ENCODE results near the gene TULP4. TPM values are rescaled to one million over a fixed set of nuclear protein-coding genes. Genes with fewer than 3 reads are reported as not detected.

Gene TULP4
- total RNA-seq, 1 donor from 2014 or later, result 18.5 TPM

GRCh38 chr6:158327211-158327610 lies 14.9 kb downstream of the TULP4 start:
- intact Hi-C loops (cut with DNase I), result no loop called here
- H3K36me3 ChIP-seq, result no peaks in the 10 kb centered on the region
- DNase-seq (ENCODE audit: low spot score in 2 of 2), result no peak
- H3K27ac ChIP-seq, result no peak overlapping the region
- peaks cover 0 to 3% of the 10 kb centered on the region in 2 donors for H3K4me1 ChIP-seq
- H3K9me3 ChIP-seq, result peaks cover 0 to under 1% of the 10 kb centered on the region in 2 donors
- H3K27me3 ChIP-seq, result no peaks in the 10 kb centered on the region
- H3K4me3 ChIP-seq, result no peak overlapping the region
- TF ChIP-seq CTCF (IDR thresholded peaks at IDR 0.05), result no peak

GRCh38 chr6:158328952-158329351 lies 16.7 kb downstream of the TULP4 start:
- Histone ChIP-seq H3K9me3 (peaks cover 0 to 6% of the 10 kb centered on the region in 2 donors), H3K36me3 (no peaks in the 10 kb centered on the region), H3K27ac (no peak overlapping the region), H3K4me3 (no peak overlapping the region), H3K4me1 (peaks cover 0 to 3% of the 10 kb centered on the region in 2 donors), H3K27me3 (no peaks in the 10 kb centered on the region)
- no peak for TF ChIP-seq CTCF (IDR thresholded peaks at IDR 0.05)
- no peak for DNase-seq (ENCODE audit: low spot score in 2 of 2)
- intact Hi-C loops (cut with DNase I), result no loop called here

- Histone ChIP-seq H3K36me3 (no peaks in the 10 kb centered on the region), H3K9me3 (peaks cover 0 to 6% of the 10 kb centered on the region in 2 donors), H3K27ac (no peak overlapping the region), H3K4me3 (no peak overlapping the region), H3K4me1 (peaks cover 0 to 3% of the 10 kb centered on the region in 2 donors), H3K27me3 (no peaks in the 10 kb centered on the region)
- no peak for TF ChIP-seq CTCF (IDR thresholded peaks at IDR 0.05)
- DNase-seq (ENCODE audit: low spot score in 2 of 2), result no peak
- intact Hi-C loops (cut with DNase I), result no loop called here
Measured at GRCh38 chr6:158329531-158329930, 17.3 kb downstream of the TULP4 start.

- no peak for TF ChIP-seq CTCF (IDR thresholded peaks at IDR 0.05)
- H3K4me1 ChIP-seq, result peaks cover 0 to 3% of the 10 kb centered on the region in 2 donors
- no peak overlapping the region for H3K4me3 ChIP-seq
- H3K9me3 ChIP-seq, result peaks cover 0 to 6% of the 10 kb centered on the region in 2 donors
- no peaks in the 10 kb centered on the region for H3K36me3 ChIP-seq
- no peaks in the 10 kb centered on the region for H3K27me3 ChIP-seq
- H3K27ac ChIP-seq, result no peak overlapping the region
- intact Hi-C loops (cut with DNase I), result no loop called here
- no peak for DNase-seq (ENCODE audit: low spot score in 2 of 2)
Measured at GRCh38 chr6:158330016-158330415, 17.8 kb downstream of the TULP4 start.

GRCh38 chr6:158332237-158332636 lies 20.0 kb downstream of the TULP4 start:
- Histone ChIP-seq H3K4me3 (no peak overlapping the region), H3K9me3 (peaks cover 0 to 6% of the 10 kb centered on the region in 2 donors), H3K36me3 (no peaks in the 10 kb centered on the region), H3K27me3 (no peaks in the 10 kb centered on the region), H3K27ac (no peak overlapping the region), H3K4me1 (peaks cover 0 to 3% of the 10 kb centered on the region in 2 donors)
- TF ChIP-seq CTCF (IDR thresholded peaks at IDR 0.05), result no peak
- no peak for DNase-seq (ENCODE audit: low spot score in 2 of 2)
- intact Hi-C loops (cut with DNase I), result no loop called here

- DNase-seq (ENCODE audit: low spot score in 2 of 2), result no peak
- no peak for TF ChIP-seq CTCF (IDR thresholded peaks at IDR 0.05)
- Histone ChIP-seq H3K27ac (no peak overlapping the region), H3K27me3 (no peaks in the 10 kb centered on the region), H3K4me3 (no peak overlapping the region), H3K4me1 (peaks cover 0 to 3% of the 10 kb centered on the region in 2 donors), H3K36me3 (no peaks in the 10 kb centered on the region), H3K9me3 (peaks cover 0 to 6% of the 10 kb centered on the region in 2 donors)
- intact Hi-C loops (cut with DNase I), result no loop called here
Measured at GRCh38 chr6:158333094-158333493, 20.8 kb downstream of the TULP4 start.
